ENCODE results near the gene PEX13.

The PEX13 gene

GRCh38 chr2:61085883-61086282 lies 68.4 kb downstream of the PEX13 start:
- DNase-seq, result no peak

- DNase-seq, result no peak
Observed at GRCh38 chr2:61089797-61090196, 72.3 kb downstream of the PEX13 start.

GRCh38 chr2:61090386-61090921 lies 72.9 kb downstream of the PEX13 start:
- DNase-seq, result no peak

GRCh38 chr2:61091485-61091884 lies 74.0 kb downstream of the PEX13 start:
- no peak for DNase-seq

- no peak for DNase-seq
Observed at GRCh38 chr2:61096438-61096837, 78.9 kb downstream of the PEX13 start.

GRCh38 chr2:61100801-61101200 lies 83.3 kb downstream of the PEX13 start:
- DNase-seq, result no peak
